SK-N-MC (cell line): ENCODE data around the gene IL1R1.

Experiments
- EZH2 ChIP-seq: fragments of 200-600 bp; sonication (generic); IDR thresholded peaks from one replicate; pipeline ENCODE4 v1.6.1; 2017; ENCODE audit warnings: antibody characterized with exemption
- POLR2AphosphoS5 ChIP-seq: IDR thresholded peaks from 2 replicates; pipeline ENCODE4 v1.6.1; 2012; ENCODE audit warnings: mild to moderate bottlenecking, low read depth, low read length, borderline replicate concordance

GRCh38 chr2:102204638-102205037, 62.1 kb downstream of the IL1R1 start:
- no peak for TF ChIP-seq EZH2
- TF ChIP-seq POLR2AphosphoS5 = no peak
